DMS114 treated with DMSO at 0.1 percent for 48 hours (cell line): ENCODE results near the gene STS.

Experiments used
- DNase-seq: peaks from one replicate; lab custom pipeline; 2025; ENCODE audit not compliant: unreplicated experiment; lab: John Stamatoyannopoulos, UW

Gene STS

GRCh38 chrX:7147413-7147977 lies at the start of gene STS:
Gene STS, plus strand, starts transcription at chrX:7147712. Its CDS starts 105,488 bp downstream, at chrX:7253200.
- DNase-seq = no peak

GRCh38 chrX:7100022-7100421 lies 47.5 kb upstream of the STS start:
- DNase-seq = no peak

- no peak for DNase-seq
Measured at GRCh38 chrX:7102119-7102518, 45.4 kb upstream of the STS start.

GRCh38 chrX:7106649-7107048 lies 40.9 kb upstream of the STS start:
- DNase-seq = no peak

- no peak for DNase-seq
Measured at GRCh38 chrX:7108030-7108429, 39.5 kb upstream of the STS start.

- no peak for DNase-seq
Measured at GRCh38 chrX:7109049-7109531, 38.4 kb upstream of the STS start.

GRCh38 chrX:7109838-7110793 lies 37.4 kb upstream of the STS start:
- no peak for DNase-seq

- no peak for DNase-seq
Measured at GRCh38 chrX:7110821-7111276, 36.7 kb upstream of the STS start.

GRCh38 chrX:7111518-7111917 lies 36.0 kb upstream of the STS start:
- no peak for DNase-seq

- no peak for DNase-seq
Measured at GRCh38 chrX:7112071-7112470, 35.4 kb upstream of the STS start.

- no peak for DNase-seq
Measured at GRCh38 chrX:7115557-7115956, 32.0 kb upstream of the STS start.

GRCh38 chrX:7116081-7116480 lies 31.4 kb upstream of the STS start:
- DNase-seq = no peak

GRCh38 chrX:7117587-7117986 lies 29.9 kb upstream of the STS start:
- no peak for DNase-seq

- no peak for DNase-seq
Measured at GRCh38 chrX:7119950-7120877, 27.3 kb upstream of the STS start.

- DNase-seq = no peak
Measured at GRCh38 chrX:7120878-7121219, 26.7 kb upstream of the STS start.

GRCh38 chrX:7127056-7127455 lies 20.5 kb upstream of the STS start:
- no peak for DNase-seq

GRCh38 chrX:7131621-7132020 lies 15.9 kb upstream of the STS start:
- no peak for DNase-seq

GRCh38 chrX:7132335-7133049 lies 15.0 kb upstream of the STS start:
- DNase-seq = no peak

- no peak for DNase-seq
Measured at GRCh38 chrX:7133050-7133440, 14.5 kb upstream of the STS start.

- no peak for DNase-seq
Measured at GRCh38 chrX:7134981-7135380, 12.5 kb upstream of the STS start.
